ENCODE results near the gene PSMD14. TPM values are rescaled to one million over a fixed set of nuclear protein-coding genes. Genes with fewer than 3 reads are reported as not detected.
"Not testable (repeated sequence)": the region's sequence is repeated elsewhere in the genome, so short reads cannot be mapped to it uniquely, and the experiment has no call there.

Gene PSMD14
- total and polyA plus RNA-seq, 2 donors (not counting 1 experiment from before 2014, with no cell fraction given): 69.2 to 87.5 TPM

GRCh38 chr2:161273038-161273760 lies 35.0 kb upstream of the PSMD14 start:
- H3K9me3 ChIP-seq (ENCODE audit: control insufficient read depth, insufficient read depth, low read depth, low read length): no peaks in the 10 kb centered on the region
- H3K4me1 ChIP-seq (ENCODE audit: control insufficient read depth, extremely low read depth, insufficient read depth, low read length): no peaks in the 10 kb centered on the region
- no peak overlapping the region for H2AFZ ChIP-seq (ENCODE audit: low read length)
- DNase-seq (ENCODE audit: low read depth in 2 of 2): peak; percentile 37 to 79
- H3K36me3 ChIP-seq (ENCODE audit: control insufficient read depth, insufficient read depth, low read length): no peaks in the 10 kb centered on the region
- no peak overlapping the region for H3K4me3 ChIP-seq (replicated peaks in 1 of 4; ENCODE audit: control extremely low read depth in 1 of 4, insufficient read depth in 1 of 4, low read depth in 3 of 4, low read length in 4 of 4)
- H4K20me1 ChIP-seq (ENCODE audit: control insufficient read depth, extremely low read depth, insufficient read depth, low read length): no peaks in the 10 kb centered on the region
- TF ChIP-seq CTCF (conservative IDR thresholded peaks at IDR 0.05 in 1 of 2, IDR thresholded peaks at IDR 0.05 in 1 of 2; ENCODE audit: low read depth in 1 of 2, low read length in 2 of 2) (peak in 1 of 2 donors; percentile 62), EZH2 (IDR thresholded peaks at IDR 0.05; ENCODE audit: low read length, missing control alignments) (no peak)
- no peak overlapping the region for H3K27ac ChIP-seq (ENCODE audit: insufficient read depth, low read length)
- no peaks in the 10 kb centered on the region for H3K27me3 ChIP-seq (ENCODE audit: control insufficient read depth, insufficient read depth, low read length)
- no peaks in the 10 kb centered on the region for H3K79me2 ChIP-seq (ENCODE audit: control insufficient read depth, insufficient read depth, low read length)
- peak overlapping the region; percentile 13 for H3K4me2 ChIP-seq (ENCODE audit: extremely low read depth, insufficient read depth, low read length)
- no peak overlapping the region for H3K9ac ChIP-seq (ENCODE audit: insufficient read depth, low read length)

- not testable (repeated sequence) for H3K9me3 ChIP-seq (ENCODE audit: control insufficient read depth, insufficient read depth, low read depth, low read length); H3K27ac ChIP-seq (ENCODE audit: insufficient read depth, low read length); H3K27me3 ChIP-seq (ENCODE audit: control insufficient read depth, insufficient read depth, low read length); H3K4me2 ChIP-seq (ENCODE audit: extremely low read depth, insufficient read depth, low read length); H3K9ac ChIP-seq (ENCODE audit: insufficient read depth, low read length); H3K36me3 ChIP-seq (ENCODE audit: control insufficient read depth, insufficient read depth, low read length); H3K4me1 ChIP-seq (ENCODE audit: control insufficient read depth, extremely low read depth, insufficient read depth, low read length); H2AFZ ChIP-seq (ENCODE audit: low read length); H3K79me2 ChIP-seq (ENCODE audit: control insufficient read depth, insufficient read depth, low read length); H3K4me3 ChIP-seq (replicated peaks in 1 of 4; ENCODE audit: control extremely low read depth in 1 of 4, insufficient read depth in 1 of 4, low read depth in 3 of 4, low read length in 4 of 4); H4K20me1 ChIP-seq (ENCODE audit: control insufficient read depth, extremely low read depth, insufficient read depth, low read length)
- DNase-seq (ENCODE audit: low read depth in 2 of 2): peak; percentile 5 to 11
These were observed 29.5 kb upstream of the PSMD14 start for GRCh38 chr2:161278564-161279229.

GRCh38 chr2:161279230-161279815 lies 28.9 kb upstream of the PSMD14 start:
- not testable (repeated sequence) for H3K9me3 ChIP-seq (ENCODE audit: control insufficient read depth, insufficient read depth, low read depth, low read length); H3K36me3 ChIP-seq (ENCODE audit: control insufficient read depth, insufficient read depth, low read length); H3K9ac ChIP-seq (ENCODE audit: insufficient read depth, low read length); DNase-seq (ENCODE audit: low read depth in 2 of 2); H2AFZ ChIP-seq (ENCODE audit: low read length); H3K4me1 ChIP-seq (ENCODE audit: control insufficient read depth, extremely low read depth, insufficient read depth, low read length); H4K20me1 ChIP-seq (ENCODE audit: control insufficient read depth, extremely low read depth, insufficient read depth, low read length); H3K27me3 ChIP-seq (ENCODE audit: control insufficient read depth, insufficient read depth, low read length); H3K4me2 ChIP-seq (ENCODE audit: extremely low read depth, insufficient read depth, low read length); H3K79me2 ChIP-seq (ENCODE audit: control insufficient read depth, insufficient read depth, low read length); H3K27ac ChIP-seq (ENCODE audit: insufficient read depth, low read length); H3K4me3 ChIP-seq (replicated peaks in 1 of 4; ENCODE audit: control extremely low read depth in 1 of 4, insufficient read depth in 1 of 4, low read depth in 3 of 4, low read length in 4 of 4)

- H4K20me1 ChIP-seq (ENCODE audit: control insufficient read depth, extremely low read depth, insufficient read depth, low read length); H3K4me3 ChIP-seq (replicated peaks in 1 of 4; ENCODE audit: control extremely low read depth in 1 of 4, insufficient read depth in 1 of 4, low read depth in 3 of 4, low read length in 4 of 4); H3K4me1 ChIP-seq (ENCODE audit: control insufficient read depth, extremely low read depth, insufficient read depth, low read length); H2AFZ ChIP-seq (ENCODE audit: low read length); H3K79me2 ChIP-seq (ENCODE audit: control insufficient read depth, insufficient read depth, low read length); H3K4me2 ChIP-seq (ENCODE audit: extremely low read depth, insufficient read depth, low read length); H3K9ac ChIP-seq (ENCODE audit: insufficient read depth, low read length); H3K27me3 ChIP-seq (ENCODE audit: control insufficient read depth, insufficient read depth, low read length); H3K36me3 ChIP-seq (ENCODE audit: control insufficient read depth, insufficient read depth, low read length); H3K9me3 ChIP-seq (ENCODE audit: control insufficient read depth, insufficient read depth, low read depth, low read length); H3K27ac ChIP-seq (ENCODE audit: insufficient read depth, low read length): not testable (repeated sequence)
- DNase-seq (ENCODE audit: low read depth in 2 of 2): peak; percentile 1 to 25
These were observed 27.3 kb upstream of the PSMD14 start for GRCh38 chr2:161280906-161281323.

GRCh38 chr2:161281615-161282310 lies 26.5 kb upstream of the PSMD14 start:
- not testable (repeated sequence) for H3K4me1 ChIP-seq (ENCODE audit: control insufficient read depth, extremely low read depth, insufficient read depth, low read length); H3K4me2 ChIP-seq (ENCODE audit: extremely low read depth, insufficient read depth, low read length); H3K36me3 ChIP-seq (ENCODE audit: control insufficient read depth, insufficient read depth, low read length); H3K9me3 ChIP-seq (ENCODE audit: control insufficient read depth, insufficient read depth, low read depth, low read length); H3K79me2 ChIP-seq (ENCODE audit: control insufficient read depth, insufficient read depth, low read length); H3K27ac ChIP-seq (ENCODE audit: insufficient read depth, low read length); DNase-seq (ENCODE audit: low read depth in 2 of 2); H4K20me1 ChIP-seq (ENCODE audit: control insufficient read depth, extremely low read depth, insufficient read depth, low read length); H2AFZ ChIP-seq (ENCODE audit: low read length); H3K9ac ChIP-seq (ENCODE audit: insufficient read depth, low read length); H3K27me3 ChIP-seq (ENCODE audit: control insufficient read depth, insufficient read depth, low read length); H3K4me3 ChIP-seq (replicated peaks in 1 of 4; ENCODE audit: control extremely low read depth in 1 of 4, insufficient read depth in 1 of 4, low read depth in 3 of 4, low read length in 4 of 4)

Measured in fibroblast of lung (primary cell).